ENCODE data around the gene ABI3BP.

GRCh38 chr3:100700708-100701107 is 292.5 kb downstream of the ABI3BP start:
- TF ChIP-seq MAX (IDR thresholded peaks at IDR 0.05): no peak
- no peak for TF ChIP-seq CTCF (IDR thresholded peaks at IDR 0.05; ENCODE audit: low read depth, low read length, missing input control)
- no peak for TF ChIP-seq FOXA1 (IDR thresholded peaks at IDR 0.05)
- no peak for TF ChIP-seq RAD21 (IDR thresholded peaks at IDR 0.05)
- no peak for TF ChIP-seq EGR1 (IDR thresholded peaks at IDR 0.05; ENCODE audit: low read depth in 2 of 2)
- TF ChIP-seq HNF4G (IDR thresholded peaks at IDR 0.05): no peak
- no peak for TF ChIP-seq YY1 (IDR thresholded peaks at IDR 0.05)
- TF ChIP-seq TAF1 (conservative IDR thresholded peaks at IDR 0.05): no peak
- no peak for TF ChIP-seq SP1 (IDR thresholded peaks at IDR 0.05)
- no peak for TF ChIP-seq GABPA (IDR thresholded peaks at IDR 0.05 in 1 of 2, conservative IDR thresholded peaks at IDR 0.05 in 1 of 2)
- no peak for TF ChIP-seq RXRA (IDR thresholded peaks at IDR 0.05)
